HEK293 (cell line): Measurements from ENCODE around the gene CCND1.

Experiments
- CTCF ChIA-PET: fragments of 350-600 bp; formaldehyde crosslinking; extraction: SDS; loops from one replicate; lab custom pipeline; 2021; ENCODE audit warnings: antibody characterized with exemption; lab: Yijun Ruan, JAX
- POLR2A ChIA-PET: fragments of 300-600 bp; formaldehyde crosslinking; extraction: SDS; loops from one replicate; lab custom pipeline; 2020; ENCODE audit warnings: antibody characterized with exemption, inconsistent platforms; lab: Yijun Ruan, JAX
- H3K27ac ChIP-seq: fragments of 200-500 bp; sonication (Bioruptor generic); 2 replicates; pipeline ENCODE4 v1.5.1; 2014; ENCODE audit warnings: low read depth, low read length, control low read depth, inconsistent platforms; ENCODE audit errors: extremely low read depth
- H3K36me3 ChIP-seq, 2 experiments: fragments of 200-500 bp in 1 of 2; sonication (Bioruptor generic) in 1 of 2; 1 replicate in 1 of 2; 2 replicates in 1 of 2; pipeline ENCODE4 v1.5.1; 2014 to 2017; ENCODE audit warnings: inconsistent platforms in 2 of 2, low read length in 2 of 2; ENCODE audit not compliant: control insufficient read depth in 2 of 2, insufficient read depth in 1 of 2
- H3K4me1 ChIP-seq: fragments of 200-500 bp; sonication (Bioruptor generic); 2 replicates; pipeline ENCODE4 v1.5.1; 2014; ENCODE audit warnings: mild to moderate bottlenecking, low read length, inconsistent platforms; ENCODE audit not compliant: control insufficient read depth, insufficient read depth
- H3K4me3 ChIP-seq: 2 replicates; pipeline ENCODE4 v1.5.1; 2011; ENCODE audit warnings: low read depth, mild to moderate bottlenecking, control low read depth, low read length, moderate library complexity
- H3K9me3 ChIP-seq: fragments of 200-500 bp; sonication (Bioruptor generic); 2 replicates; pipeline ENCODE4 v1.5.1; 2014; ENCODE audit warnings: low read depth, low read length, inconsistent platforms; ENCODE audit not compliant: control insufficient read depth, insufficient read depth
- OSR2 ChIP-seq: fragments of 450-650 bp; formaldehyde crosslinking; IDR thresholded peaks from 2 replicates; pipeline ENCODE4 v1.5.1; 2016; ENCODE audit warnings: missing biosample characterization, missing genetic modification characterization
- PRDM1 ChIP-seq: fragments of 450-650 bp; formaldehyde crosslinking; IDR thresholded peaks from 2 replicates; pipeline ENCODE4; 2016; ENCODE audit warnings: missing biosample characterization, missing genetic modification characterization
- SETDB1 ChIP-seq: IDR thresholded peaks from one replicate; pipeline ENCODE4 v1.6.1; 2017; ENCODE audit warnings: mild to moderate bottlenecking, low read length, moderate library complexity, mixed read lengths; ENCODE audit not compliant: insufficient read length
- SP2 ChIP-seq: fragments of 450-650 bp; formaldehyde crosslinking; IDR thresholded peaks from 2 replicates; pipeline ENCODE4 v1.5.1; 2016; ENCODE audit warnings: missing biosample characterization, missing genetic modification characterization
- ZNF114 ChIP-seq: fragments of 450-650 bp; formaldehyde crosslinking; IDR thresholded peaks from 2 replicates; pipeline ENCODE4 v1.5.0; 2017; ENCODE audit warnings: missing biosample characterization, missing genetic modification characterization
- ZNF140 ChIP-seq: fragments of 450-650 bp; formaldehyde crosslinking; IDR thresholded peaks from 2 replicates; pipeline ENCODE4 v1.5.1; 2016; ENCODE audit warnings: missing biosample characterization, missing genetic modification characterization
- ZNF155 ChIP-seq: fragments of 450-650 bp; formaldehyde crosslinking; IDR thresholded peaks from 2 replicates; pipeline ENCODE4 v1.5.1; 2016; ENCODE audit warnings: missing biosample characterization, missing genetic modification characterization
- ZNF169 ChIP-seq: fragments of 450-650 bp; formaldehyde crosslinking; IDR thresholded peaks from 2 replicates; pipeline ENCODE4 v1.5.1; 2016; ENCODE audit warnings: missing biosample characterization, missing genetic modification characterization
- ZNF239 ChIP-seq: fragments of 450-650 bp; formaldehyde crosslinking; IDR thresholded peaks from 2 replicates; pipeline ENCODE4 v1.5.1; 2016; ENCODE audit warnings: missing biosample characterization, missing genetic modification characterization
- ZNF266 ChIP-seq: fragments of 450-650 bp; formaldehyde crosslinking; IDR thresholded peaks from 2 replicates; pipeline ENCODE4 v1.5.1; 2016; ENCODE audit warnings: missing biosample characterization, missing genetic modification characterization, low read depth
- ZNF529 ChIP-seq: fragments of 450-650 bp; formaldehyde crosslinking; IDR thresholded peaks from 2 replicates; pipeline ENCODE4 v1.5.1; 2017; ENCODE audit warnings: missing genetic modification characterization, missing biosample characterization; ENCODE audit not compliant: insufficient replicate concordance
- ZNF76 ChIP-seq: fragments of 450-650 bp; formaldehyde crosslinking; IDR thresholded peaks from 2 replicates; pipeline ENCODE4; 2016; ENCODE audit warnings: low read depth, missing biosample characterization, missing genetic modification characterization, borderline replicate concordance
- ZNF768 ChIP-seq: fragments of 450-650 bp; formaldehyde crosslinking; IDR thresholded peaks from 2 replicates; pipeline ENCODE4 v1.5.1; 2018; ENCODE audit warnings: missing biosample characterization, mild to moderate bottlenecking, missing genetic modification characterization
- ZSCAN23 ChIP-seq: fragments of 450-650 bp; formaldehyde crosslinking; IDR thresholded peaks from 2 replicates; pipeline ENCODE4 v1.5.1; 2016; ENCODE audit warnings: missing biosample characterization, missing genetic modification characterization
- TF ChIP-seq, protein P1 (sequence below): fragments of 450-650 bp; formaldehyde crosslinking; IDR thresholded peaks from 2 replicates; pipeline ENCODE4 v1.5.1; 2016; ENCODE audit warnings: missing biosample characterization, missing genetic modification characterization
- TF ChIP-seq, protein P2 (sequence below): fragments of 450-650 bp; formaldehyde crosslinking; IDR thresholded peaks from 2 replicates; pipeline ENCODE4 v1.5.1; 2016; ENCODE audit warnings: missing biosample characterization, missing genetic modification characterization
- TF ChIP-seq, protein P3 (sequence below): fragments of 450-650 bp; formaldehyde crosslinking; IDR thresholded peaks from 2 replicates; pipeline ENCODE4 v1.5.1; 2016; ENCODE audit warnings: missing biosample characterization, missing genetic modification characterization
- TF ChIP-seq, protein P4 (sequence below): fragments of 450-650 bp; formaldehyde crosslinking; conservative IDR thresholded peaks from 2 replicates; pipeline ENCODE4 v1.5.1; 2016; ENCODE audit warnings: low read depth, missing biosample characterization, missing genetic modification characterization
- TF ChIP-seq, protein P5 (sequence below): fragments of 450-650 bp; formaldehyde crosslinking; IDR thresholded peaks from 2 replicates; pipeline ENCODE4 v1.5.1; 2016; ENCODE audit warnings: missing biosample characterization, missing genetic modification characterization
- TF ChIP-seq, protein P6 (sequence below): fragments of 450-650 bp; formaldehyde crosslinking; IDR thresholded peaks from 2 replicates; pipeline ENCODE4 v1.5.1; 2016; ENCODE audit warnings: missing biosample characterization, missing genetic modification characterization

Gene CCND1

DNA sequence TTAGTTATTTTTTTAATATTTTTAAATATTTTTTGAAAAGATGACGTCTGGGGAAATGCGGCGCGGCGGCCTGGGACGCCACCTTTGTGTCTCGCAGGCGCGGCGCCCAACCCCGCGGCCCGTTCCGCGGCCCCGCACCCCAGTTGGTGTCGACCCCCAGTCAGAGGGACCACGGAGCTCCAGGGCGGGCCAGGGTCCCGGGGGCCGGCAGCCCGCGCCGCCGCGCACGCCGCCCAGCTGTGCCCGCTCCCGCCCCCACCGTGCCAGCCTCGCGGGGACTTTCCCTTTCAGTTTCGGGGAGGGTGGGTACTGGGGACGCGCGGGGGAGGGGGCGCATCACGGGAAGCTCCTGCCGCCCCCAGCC is 1.6 kb downstream of the CCND1 start:
- no peak for TF ChIP-seq ZSCAN23 (tag by site-specific recombination)
- TF ChIP-seq, protein P1, sequence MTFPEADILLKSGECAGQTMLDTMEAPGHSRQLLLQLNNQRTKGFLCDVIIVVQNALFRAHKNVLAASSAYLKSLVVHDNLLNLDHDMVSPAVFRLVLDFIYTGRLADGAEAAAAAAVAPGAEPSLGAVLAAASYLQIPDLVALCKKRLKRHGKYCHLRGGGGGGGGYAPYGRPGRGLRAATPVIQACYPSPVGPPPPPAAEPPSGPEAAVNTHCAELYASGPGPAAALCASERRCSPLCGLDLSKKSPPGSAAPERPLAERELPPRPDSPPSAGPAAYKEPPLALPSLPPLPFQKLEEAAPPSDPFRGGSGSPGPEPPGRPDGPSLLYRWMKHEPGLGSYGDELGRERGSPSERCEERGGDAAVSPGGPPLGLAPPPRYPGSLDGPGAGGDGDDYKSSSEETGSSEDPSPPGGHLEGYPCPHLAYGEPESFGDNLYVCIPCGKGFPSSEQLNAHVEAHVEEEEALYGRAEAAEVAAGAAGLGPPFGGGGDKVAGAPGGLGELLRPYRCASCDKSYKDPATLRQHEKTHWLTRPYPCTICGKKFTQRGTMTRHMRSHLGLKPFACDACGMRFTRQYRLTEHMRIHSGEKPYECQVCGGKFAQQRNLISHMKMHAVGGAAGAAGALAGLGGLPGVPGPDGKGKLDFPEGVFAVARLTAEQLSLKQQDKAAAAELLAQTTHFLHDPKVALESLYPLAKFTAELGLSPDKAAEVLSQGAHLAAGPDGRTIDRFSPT, result no peak
- TF ChIP-seq ZNF266 (tag by site-specific recombination), result no peak
- TF ChIP-seq PRDM1 (tag by site-specific recombination), result no peak
- TF ChIP-seq, protein P2, sequence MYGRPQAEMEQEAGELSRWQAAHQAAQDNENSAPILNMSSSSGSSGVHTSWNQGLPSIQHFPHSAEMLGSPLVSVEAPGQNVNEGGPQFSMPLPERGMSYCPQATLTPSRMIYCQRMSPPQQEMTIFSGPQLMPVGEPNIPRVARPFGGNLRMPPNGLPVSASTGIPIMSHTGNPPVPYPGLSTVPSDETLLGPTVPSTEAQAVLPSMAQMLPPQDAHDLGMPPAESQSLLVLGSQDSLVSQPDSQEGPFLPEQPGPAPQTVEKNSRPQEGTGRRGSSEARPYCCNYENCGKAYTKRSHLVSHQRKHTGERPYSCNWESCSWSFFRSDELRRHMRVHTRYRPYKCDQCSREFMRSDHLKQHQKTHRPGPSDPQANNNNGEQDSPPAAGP, result no peak
- TF ChIP-seq, protein P3, sequence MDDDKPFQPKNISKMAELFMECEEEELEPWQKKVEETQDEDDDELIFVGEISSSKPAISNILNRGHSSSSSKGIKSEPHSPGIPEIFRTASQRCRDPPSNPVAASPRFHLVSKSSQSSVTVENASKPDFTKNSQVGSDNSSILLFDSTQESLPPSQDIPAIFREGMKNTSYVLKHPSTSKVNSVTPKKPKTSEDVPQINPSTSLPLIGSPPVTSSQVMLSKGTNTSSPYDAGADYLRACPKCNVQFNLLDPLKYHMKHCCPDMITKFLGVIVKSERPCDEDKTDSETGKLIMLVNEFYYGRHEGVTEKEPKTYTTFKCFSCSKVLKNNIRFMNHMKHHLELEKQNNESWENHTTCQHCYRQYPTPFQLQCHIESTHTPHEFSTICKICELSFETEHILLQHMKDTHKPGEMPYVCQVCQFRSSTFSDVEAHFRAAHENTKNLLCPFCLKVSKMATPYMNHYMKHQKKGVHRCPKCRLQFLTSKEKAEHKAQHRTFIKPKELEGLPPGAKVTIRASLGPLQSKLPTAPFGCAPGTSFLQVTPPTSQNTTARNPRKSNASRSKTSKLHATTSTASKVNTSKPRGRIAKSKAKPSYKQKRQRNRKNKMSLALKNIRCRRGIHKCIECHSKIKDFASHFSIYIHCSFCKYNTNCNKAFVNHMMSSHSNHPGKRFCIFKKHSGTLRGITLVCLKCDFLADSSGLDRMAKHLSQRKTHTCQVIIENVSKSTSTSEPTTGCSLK (tag by site-specific recombination), result no peak
- TF ChIP-seq ZNF529 (tag by site-specific recombination), result no peak
- no peak for TF ChIP-seq OSR2 (tag by site-specific recombination)
- TF ChIP-seq ZNF114 (tag by site-specific recombination), result no peak
- TF ChIP-seq, protein P4, sequence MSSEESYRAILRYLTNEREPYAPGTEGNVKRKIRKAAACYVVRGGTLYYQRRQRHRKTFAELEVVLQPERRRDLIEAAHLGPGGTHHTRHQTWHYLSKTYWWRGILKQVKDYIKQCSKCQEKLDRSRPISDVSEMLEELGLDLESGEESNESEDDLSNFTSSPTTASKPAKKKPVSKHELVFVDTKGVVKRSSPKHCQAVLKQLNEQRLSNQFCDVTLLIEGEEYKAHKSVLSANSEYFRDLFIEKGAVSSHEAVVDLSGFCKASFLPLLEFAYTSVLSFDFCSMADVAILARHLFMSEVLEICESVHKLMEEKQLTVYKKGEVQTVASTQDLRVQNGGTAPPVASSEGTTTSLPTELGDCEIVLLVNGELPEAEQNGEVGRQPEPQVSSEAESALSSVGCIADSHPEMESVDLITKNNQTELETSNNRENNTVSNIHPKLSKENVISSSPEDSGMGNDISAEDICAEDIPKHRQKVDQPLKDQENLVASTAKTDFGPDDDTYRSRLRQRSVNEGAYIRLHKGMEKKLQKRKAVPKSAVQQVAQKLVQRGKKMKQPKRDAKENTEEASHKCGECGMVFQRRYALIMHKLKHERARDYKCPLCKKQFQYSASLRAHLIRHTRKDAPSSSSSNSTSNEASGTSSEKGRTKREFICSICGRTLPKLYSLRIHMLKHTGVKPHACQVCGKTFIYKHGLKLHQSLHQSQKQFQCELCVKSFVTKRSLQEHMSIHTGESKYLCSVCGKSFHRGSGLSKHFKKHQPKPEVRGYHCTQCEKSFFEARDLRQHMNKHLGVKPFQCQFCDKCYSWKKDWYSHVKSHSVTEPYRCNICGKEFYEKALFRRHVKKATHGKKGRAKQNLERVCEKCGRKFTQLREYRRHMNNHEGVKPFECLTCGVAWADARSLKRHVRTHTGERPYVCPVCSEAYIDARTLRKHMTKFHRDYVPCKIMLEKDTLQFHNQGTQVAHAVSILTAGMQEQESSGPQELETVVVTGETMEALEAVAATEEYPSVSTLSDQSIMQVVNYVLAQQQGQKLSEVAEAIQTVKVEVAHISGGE (tag by site-specific recombination), result no peak
- TF ChIP-seq SETDB1, result no peak
- no peak for TF ChIP-seq ZNF239 (tag by site-specific recombination)
- TF ChIP-seq ZNF76 (tag by site-specific recombination), result no peak
- TF ChIP-seq SP2 (tag by site-specific recombination), result no peak
- TF ChIP-seq, protein P5, sequence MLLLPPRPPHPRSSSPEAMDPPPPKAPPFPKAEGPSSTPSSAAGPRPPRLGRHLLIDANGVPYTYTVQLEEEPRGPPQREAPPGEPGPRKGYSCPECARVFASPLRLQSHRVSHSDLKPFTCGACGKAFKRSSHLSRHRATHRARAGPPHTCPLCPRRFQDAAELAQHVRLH (tag by site-specific recombination), result no peak
- no peak for TF ChIP-seq ZNF140 (tag by site-specific recombination)
- TF ChIP-seq ZNF768 (tag by site-specific recombination), result no peak
- TF ChIP-seq, protein P6, sequence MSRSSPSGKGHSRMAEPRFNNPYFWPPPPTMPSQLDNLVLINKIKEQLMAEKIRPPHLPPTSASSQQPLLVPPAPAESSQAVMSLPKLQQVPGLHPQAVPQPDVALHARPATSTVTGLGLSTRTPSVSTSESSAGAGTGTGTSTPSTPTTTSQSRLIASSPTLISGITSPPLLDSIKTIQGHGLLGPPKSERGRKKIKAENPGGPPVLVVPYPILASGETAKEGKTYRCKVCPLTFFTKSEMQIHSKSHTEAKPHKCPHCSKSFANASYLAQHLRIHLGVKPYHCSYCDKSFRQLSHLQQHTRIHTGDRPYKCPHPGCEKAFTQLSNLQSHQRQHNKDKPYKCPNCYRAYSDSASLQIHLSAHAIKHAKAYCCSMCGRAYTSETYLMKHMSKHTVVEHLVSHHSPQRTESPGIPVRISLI (tag by site-specific recombination), result no peak
- no peak for TF ChIP-seq ZNF155
- TF ChIP-seq ZNF169, result no peak
- TF ChIP-seq, all 188 proteins: peak for 0
- peak overlapping the region; percentile 91; the same call in 1 of the 2 replicates for H3K27ac ChIP-seq
- peak overlapping the region; percentile 63 for H3K4me3 ChIP-seq
- H3K9me3 ChIP-seq, result no peaks in the 10 kb centered on the region
- ChIA-PET POLR2A (interaction anchor here (0.7 to 2.2 kb wide), 6 partner anchors 33 to 541 kb away, joined by 4 to 6 read pairs (median 4); partner anchors contain the start of gene LTO1), CTCF (interaction anchor here (0.6 to 4.8 kb wide), 18 partner anchors 12 to 590 kb away, joined by 3 to 54 read pairs (median 4); partner anchors contain the start of gene MYEOV)
- H3K36me3 ChIP-seq, result peaks cover 0 to 38% of the 10 kb centered on the region in 2 experiments; a peak in 1 of 3 replicates
- H3K4me1 ChIP-seq, result peaks cover 3% of the 10 kb centered on the region; the same call in 1 of the 2 replicates
